Natural killer cell (primary cell): ENCODE data around the gene TRAF3. TPM values are rescaled to one million over a fixed set of nuclear protein-coding genes. Genes with fewer than 3 reads are reported as not detected.

Experiments
- ATAC-seq, 3 donors: fragments of 150-1000 bp in 2 of 3; fragments of 200-7000 bp in 1 of 3; cut with Tn5 transposase; 1 replicate in 1 of 3; 2 replicates in 2 of 3; pipeline ENCODE4 v1.10.0; 2021; ENCODE audit warnings: mild to moderate bottlenecking in 2 of 3, moderate library complexity in 2 of 3
- DNase-seq, 2 donors: peaks; one replicate each; pipeline versions ENCODE4 v3.0.0 to v3.0.0-alpha.2; 2013 to 2021; ENCODE audit warnings: mixed read lengths in 1 of 2
- H3K27ac ChIP-seq: one replicate; pipeline ENCODE4 v1.5.1; 2013; ENCODE audit warnings: mild to moderate bottlenecking, low read length
- H3K27me3 ChIP-seq: one replicate; pipeline ENCODE4 v1.6.1; 2013; ENCODE audit warnings: low read length; ENCODE audit not compliant: control insufficient read depth, insufficient read depth
- H3K36me3 ChIP-seq: one replicate; pipeline ENCODE4 v1.6.1; 2013; ENCODE audit warnings: low read length; ENCODE audit not compliant: control insufficient read depth, insufficient read depth
- H3K4me1 ChIP-seq: one replicate; pipeline ENCODE4 v1.6.1; 2013; ENCODE audit warnings: low read length; ENCODE audit not compliant: control insufficient read depth, insufficient read depth
- H3K4me3 ChIP-seq: one replicate; pipeline ENCODE4 v1.5.1; 2013; ENCODE audit warnings: low read length
- H3K9me3 ChIP-seq: one replicate; pipeline ENCODE4 v1.6.1; 2013; ENCODE audit warnings: low read length; ENCODE audit not compliant: control insufficient read depth, insufficient read depth
- H3K27ac Mint-ChIP-seq, 2 donors: one replicate each; pipeline ENCODE4 v1.8.0; 2022; ENCODE audit warnings: mild to moderate bottlenecking in 2 of 2, mixed read lengths in 2 of 2, moderate library complexity in 1 of 2
- H3K27me3 Mint-ChIP-seq, 2 donors: one replicate each; pipeline ENCODE4 v1.8.0; 2022; ENCODE audit warnings: low read depth in 2 of 2, mixed read lengths in 2 of 2
- H3K36me3 Mint-ChIP-seq: one replicate; pipeline ENCODE4 v1.8.0; 2022; ENCODE audit warnings: mixed read lengths
- H3K4me1 Mint-ChIP-seq, 2 donors: one replicate each; pipeline ENCODE4 v1.8.0; 2022; ENCODE audit warnings: mixed read lengths in 2 of 2
- H3K4me3 Mint-ChIP-seq: one replicate; pipeline ENCODE4 v1.8.0; 2022; ENCODE audit warnings: mild to moderate bottlenecking, moderate library complexity, mixed read lengths
- H3K9me3 Mint-ChIP-seq, 2 donors: one replicate each; pipeline ENCODE4 v1.8.0; 2022; ENCODE audit warnings: mixed read lengths in 2 of 2
- CTCF ChIP-seq: fragments of 200-600 bp; IDR thresholded peaks from one replicate; pipeline ENCODE4 v1.8.0; 2022; ENCODE audit warnings: antibody characterized with exemption
- WGBS: methylation state at CpG from one replicate; pipeline ENCODE4 v1.1.7; 2013; ENCODE audit warnings: missing lambda C conversion rate; ENCODE audit not compliant: insufficient coverage; 5-methylcytosine and 5-hydroxymethylcytosine counted together
- intact Hi-C: fragments of 100-400 bp; cut with micrococcal nuclease; formaldehyde crosslinking; loops from one replicate; pipeline ENCODE4 v1.14.2; 2022
- total RNA-seq, 4 donors: library from RNA; stranded (reverse); fragments of 120-200 nt in 1 of 4; gene quantifications; one replicate each; pipeline versions ENCODE4 v1.2.3 to v1.2.4, GENCODE V29; 2013 to 2022

The TRAF3 gene
- total RNA-seq, 3 donors from 2014 or later (not counting 1 experiment from before 2014, with no cell fraction given), result 21.0 to 31.6 (median 23.5) TPM

GRCh38 chr14:102933618-102934231 lies 156.5 kb downstream of the TRAF3 start:
- Mint-ChIP-seq H3K4me1 (no peaks in the 10 kb centered on the region), H3K27ac (no peak overlapping the region), H3K9me3 (no peaks in the 10 kb centered on the region), H3K27me3 (peaks cover 0 to 6% of the 10 kb centered on the region in 2 donors), H3K4me3 (no peak overlapping the region), H3K36me3 (no peaks in the 10 kb centered on the region)
- intact Hi-C loops, result no loop called here
- ATAC-seq (no peak), DNase-seq (no peak)
- peaks cover 15% of the 10 kb centered on the region for H3K27me3 ChIP-seq
- no peaks in the 10 kb centered on the region for H3K9me3 ChIP-seq
- TF ChIP-seq CTCF, result no peak
- 94% methylated on average over 16 of the region's 20 CpGs for WGBS
- no peaks in the 10 kb centered on the region for H3K36me3 ChIP-seq
- H3K4me1 ChIP-seq, result peaks cover 18% of the 10 kb centered on the region
- H3K4me3 ChIP-seq, result no peak overlapping the region
- H3K27ac ChIP-seq, result no peak overlapping the region

- Histone ChIP-seq H3K4me3 (no peak overlapping the region), H3K9me3 (no peaks in the 10 kb centered on the region), H3K4me1 (peaks cover 1% of the 10 kb centered on the region), H3K27me3 (peaks cover 6% of the 10 kb centered on the region), H3K36me3 (no peaks in the 10 kb centered on the region), H3K27ac (no peak overlapping the region)
- Mint-ChIP-seq H3K36me3 (no peaks in the 10 kb centered on the region), H3K9me3 (no peaks in the 10 kb centered on the region), H3K27ac (no peak overlapping the region), H3K27me3 (peaks cover 0 to 4% of the 10 kb centered on the region in 2 donors), H3K4me3 (no peak overlapping the region), H3K4me1 (no peaks in the 10 kb centered on the region)
- ATAC-seq (no peak), DNase-seq (no peak)
- 60% methylated on average over 1 of the region's 4 CpGs for WGBS
- intact Hi-C loops, result no loop called here
- TF ChIP-seq CTCF, result no peak
Measured at GRCh38 chr14:102935756-102936155, 158.5 kb downstream of the TRAF3 start.

GRCh38 chr14:102937331-102938175 lies 160.3 kb downstream of the TRAF3 start:
- no peaks in the 10 kb centered on the region for H3K36me3 ChIP-seq
- intact Hi-C loops, result no loop called here
- ATAC-seq, result no peak
- WGBS, result 95% methylated on average over 18 of the region's 22 CpGs
- H3K4me3 ChIP-seq, result no peak overlapping the region
- no peak overlapping the region for H3K4me3 Mint-ChIP-seq
- no peak for TF ChIP-seq CTCF
- H3K27me3 Mint-ChIP-seq, result no peaks in the 10 kb centered on the region
- no peaks in the 10 kb centered on the region for H3K9me3 ChIP-seq
- no peak for DNase-seq
- H3K27ac Mint-ChIP-seq, result no peak overlapping the region
- H3K27me3 ChIP-seq, result no peaks in the 10 kb centered on the region
- H3K4me1 ChIP-seq, result no peaks in the 10 kb centered on the region
- H3K36me3 Mint-ChIP-seq, result no peaks in the 10 kb centered on the region
- no peaks in the 10 kb centered on the region for H3K9me3 Mint-ChIP-seq
- H3K27ac ChIP-seq, result no peak overlapping the region
- H3K4me1 Mint-ChIP-seq, result no peaks in the 10 kb centered on the region
